ENCODE results near the gene LRIG2.

Gene LRIG2

DNA sequence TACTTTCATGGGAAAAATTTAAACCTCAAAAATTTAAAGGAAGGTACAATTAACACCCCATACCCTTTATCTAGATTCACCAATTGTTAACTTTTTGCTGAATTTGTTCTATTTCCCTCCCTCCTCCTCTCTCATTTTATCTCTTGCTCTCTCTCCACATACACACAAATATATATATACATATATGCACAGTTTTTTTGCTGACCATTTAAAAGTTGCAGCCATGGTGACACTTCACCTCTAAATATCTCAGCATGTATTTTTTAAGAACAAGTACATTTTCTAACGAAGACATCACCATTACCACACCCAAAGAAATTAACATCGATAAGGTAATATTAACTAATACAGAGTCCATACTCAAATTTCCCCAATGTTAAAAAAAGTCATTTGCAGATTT is 33.9 kb downstream of the LRIG2 start (continued):
- no peak for TF ChIP-seq ZNF830 (tag by site-specific recombination; IDR thresholded peaks at IDR 0.05; ENCODE audit: low read depth)

DNA sequence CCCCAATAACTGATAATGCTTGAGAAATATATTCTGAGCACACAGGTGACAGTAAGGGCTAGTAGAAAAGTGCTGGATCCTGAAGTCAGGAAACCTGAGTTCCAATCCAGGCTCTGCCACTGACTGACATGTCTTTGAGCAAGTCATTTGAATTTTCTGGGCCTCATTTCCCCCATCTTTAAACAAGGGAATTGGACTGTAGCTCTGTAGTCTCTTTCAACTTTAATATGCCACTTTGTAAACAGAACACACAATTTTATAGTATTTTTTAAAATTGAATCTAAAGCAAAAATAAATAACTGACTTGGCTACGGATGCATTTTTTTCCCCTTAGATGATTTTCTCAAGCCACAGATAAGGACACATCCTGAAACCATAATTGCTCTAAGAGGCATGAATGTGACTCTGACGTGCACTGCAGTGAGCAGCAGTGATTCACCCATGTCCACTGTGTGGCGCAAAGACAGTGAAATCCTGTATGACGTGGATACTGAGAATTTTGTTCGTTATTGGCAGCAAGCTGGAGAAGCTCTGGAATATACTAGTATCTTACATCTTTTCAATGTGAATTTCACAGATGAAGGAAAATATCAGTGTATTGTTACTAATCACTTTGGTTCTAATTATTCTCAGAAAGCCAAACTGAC is 37.0 kb downstream of the LRIG2 start:
- Histone ChIP-seq H3K4me3 (ENCODE audit: low read depth, low read length) (no peak overlapping the region), H3K36me3 (ENCODE audit: control insufficient read depth in 2 of 2, insufficient read depth in 1 of 2, low read length in 2 of 2) (peaks cover 63 to 82% of the 10 kb centered on the region in 2 experiments), H3K27ac (ENCODE audit: extremely low read depth, low read depth, low read length) (no peak overlapping the region), H3K4me1 (ENCODE audit: control insufficient read depth, insufficient read depth, low read length) (no peaks in the 10 kb centered on the region), H3K9me3 (ENCODE audit: control insufficient read depth, insufficient read depth, low read depth, low read length) (no peaks in the 10 kb centered on the region)
- CTCF ChIA-PET: interaction anchor here (0.6 to 0.8 kb wide), 2 partner anchors 27 to 116 kb away, joined by 3 read pairs; no protein-coding TSS in a partner anchor
- TF ChIP-seq, protein P1, sequence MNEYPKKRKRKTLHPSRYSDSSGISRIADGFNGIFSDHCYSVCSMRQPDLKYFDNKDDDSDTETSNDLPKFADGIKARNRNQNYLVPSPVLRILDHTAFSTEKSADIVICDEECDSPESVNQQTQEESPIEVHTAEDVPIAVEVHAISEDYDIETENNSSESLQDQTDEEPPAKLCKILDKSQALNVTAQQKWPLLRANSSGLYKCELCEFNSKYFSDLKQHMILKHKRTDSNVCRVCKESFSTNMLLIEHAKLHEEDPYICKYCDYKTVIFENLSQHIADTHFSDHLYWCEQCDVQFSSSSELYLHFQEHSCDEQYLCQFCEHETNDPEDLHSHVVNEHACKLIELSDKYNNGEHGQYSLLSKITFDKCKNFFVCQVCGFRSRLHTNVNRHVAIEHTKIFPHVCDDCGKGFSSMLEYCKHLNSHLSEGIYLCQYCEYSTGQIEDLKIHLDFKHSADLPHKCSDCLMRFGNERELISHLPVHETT (tag by site-specific recombination; IDR thresholded peaks at IDR 0.05): no peak
- TF ChIP-seq KLF16 (tag by site-specific recombination; IDR thresholded peaks at IDR 0.05): no peak
- no peak for TF ChIP-seq ZNF223 (tag by site-specific recombination; IDR thresholded peaks at IDR 0.05)
- no peak for TF ChIP-seq WT1 (tag by site-specific recombination; IDR thresholded peaks at IDR 0.05)
- no peak for TF ChIP-seq ZNF624 (tag by site-specific recombination; IDR thresholded peaks at IDR 0.05)
- TF ChIP-seq SCRT1 (tag by site-specific recombination; IDR thresholded peaks at IDR 0.05; ENCODE audit: borderline replicate concordance): no peak
- TF ChIP-seq ZBTB7A (tag by site-specific recombination; IDR thresholded peaks at IDR 0.05; ENCODE audit: low read depth): no peak
- no peak for TF ChIP-seq ZNF660 (tag by site-specific recombination; IDR thresholded peaks at IDR 0.05)
- no peak for TF ChIP-seq ZNF311 (tag by site-specific recombination; IDR thresholded peaks at IDR 0.05; ENCODE audit: borderline replicate concordance)
- no peak for TF ChIP-seq ZNF664 (tag by site-specific recombination; IDR thresholded peaks at IDR 0.05)
- TF ChIP-seq SALL2 (tag by site-specific recombination; IDR thresholded peaks at IDR 0.05; ENCODE audit: borderline replicate concordance): no peak
- no peak for TF ChIP-seq ZNF155 (tag by site-specific recombination; IDR thresholded peaks at IDR 0.05)
- TF ChIP-seq, protein P2, sequence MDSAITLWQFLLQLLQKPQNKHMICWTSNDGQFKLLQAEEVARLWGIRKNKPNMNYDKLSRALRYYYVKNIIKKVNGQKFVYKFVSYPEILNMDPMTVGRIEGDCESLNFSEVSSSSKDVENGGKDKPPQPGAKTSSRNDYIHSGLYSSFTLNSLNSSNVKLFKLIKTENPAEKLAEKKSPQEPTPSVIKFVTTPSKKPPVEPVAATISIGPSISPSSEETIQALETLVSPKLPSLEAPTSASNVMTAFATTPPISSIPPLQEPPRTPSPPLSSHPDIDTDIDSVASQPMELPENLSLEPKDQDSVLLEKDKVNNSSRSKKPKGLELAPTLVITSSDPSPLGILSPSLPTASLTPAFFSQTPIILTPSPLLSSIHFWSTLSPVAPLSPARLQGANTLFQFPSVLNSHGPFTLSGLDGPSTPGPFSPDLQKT (IDR thresholded peaks at IDR 0.05; ENCODE audit: borderline replicate concordance, low read depth, low read length): no peak
- TF ChIP-seq ZNF416 (tag by site-specific recombination; IDR thresholded peaks at IDR 0.05): no peak
- TF ChIP-seq ZNF623 (tag by site-specific recombination; IDR thresholded peaks at IDR 0.05): no peak
- POLR2A ChIA-PET: no interaction called here

DNA sequence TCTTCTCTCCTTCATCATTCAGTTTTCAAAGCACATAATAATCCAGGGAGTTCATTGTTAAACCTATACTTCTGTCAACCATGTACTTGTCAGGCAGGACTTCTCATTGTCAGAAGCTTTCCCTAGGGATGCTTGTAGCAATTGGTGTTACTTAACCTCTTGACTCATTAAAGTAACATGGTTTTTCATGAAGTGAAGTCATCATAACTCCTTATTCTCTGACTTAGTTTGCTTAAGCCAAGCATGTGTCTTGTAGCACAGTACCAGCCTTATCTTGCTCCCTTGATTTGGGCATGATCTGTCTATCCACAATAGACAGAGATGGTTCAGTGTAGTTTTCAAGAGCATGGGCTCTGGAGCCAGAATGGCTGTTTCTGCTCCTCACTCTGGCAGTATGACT is 45.3 kb downstream of the LRIG2 start:
- Histone ChIP-seq H3K27ac (ENCODE audit: extremely low read depth, low read depth, low read length) (no peak overlapping the region), H3K36me3 (ENCODE audit: control insufficient read depth in 2 of 2, insufficient read depth in 1 of 2, low read length in 2 of 2) (peaks cover 65 to 92% of the 10 kb centered on the region in 2 experiments), H3K9me3 (ENCODE audit: control insufficient read depth, insufficient read depth, low read depth, low read length) (no peaks in the 10 kb centered on the region), H3K4me3 (ENCODE audit: low read depth, low read length) (no peak overlapping the region), H3K4me1 (ENCODE audit: control insufficient read depth, insufficient read depth, low read length) (no peaks in the 10 kb centered on the region)
- ChIA-PET CTCF (interaction anchor here (0.5 kb wide), 1 partner anchor 1539 kb away, joined by 3 read pairs; no protein-coding TSS in a partner anchor), POLR2A (no interaction called here)
- no peak for TF ChIP-seq ZNF366 (tag by site-specific recombination; conservative IDR thresholded peaks at IDR 0.05)
- no peak for TF ChIP-seq ZNF776 (tag by site-specific recombination; IDR thresholded peaks at IDR 0.05; ENCODE audit: borderline replicate concordance)
- TF ChIP-seq, protein P3, sequence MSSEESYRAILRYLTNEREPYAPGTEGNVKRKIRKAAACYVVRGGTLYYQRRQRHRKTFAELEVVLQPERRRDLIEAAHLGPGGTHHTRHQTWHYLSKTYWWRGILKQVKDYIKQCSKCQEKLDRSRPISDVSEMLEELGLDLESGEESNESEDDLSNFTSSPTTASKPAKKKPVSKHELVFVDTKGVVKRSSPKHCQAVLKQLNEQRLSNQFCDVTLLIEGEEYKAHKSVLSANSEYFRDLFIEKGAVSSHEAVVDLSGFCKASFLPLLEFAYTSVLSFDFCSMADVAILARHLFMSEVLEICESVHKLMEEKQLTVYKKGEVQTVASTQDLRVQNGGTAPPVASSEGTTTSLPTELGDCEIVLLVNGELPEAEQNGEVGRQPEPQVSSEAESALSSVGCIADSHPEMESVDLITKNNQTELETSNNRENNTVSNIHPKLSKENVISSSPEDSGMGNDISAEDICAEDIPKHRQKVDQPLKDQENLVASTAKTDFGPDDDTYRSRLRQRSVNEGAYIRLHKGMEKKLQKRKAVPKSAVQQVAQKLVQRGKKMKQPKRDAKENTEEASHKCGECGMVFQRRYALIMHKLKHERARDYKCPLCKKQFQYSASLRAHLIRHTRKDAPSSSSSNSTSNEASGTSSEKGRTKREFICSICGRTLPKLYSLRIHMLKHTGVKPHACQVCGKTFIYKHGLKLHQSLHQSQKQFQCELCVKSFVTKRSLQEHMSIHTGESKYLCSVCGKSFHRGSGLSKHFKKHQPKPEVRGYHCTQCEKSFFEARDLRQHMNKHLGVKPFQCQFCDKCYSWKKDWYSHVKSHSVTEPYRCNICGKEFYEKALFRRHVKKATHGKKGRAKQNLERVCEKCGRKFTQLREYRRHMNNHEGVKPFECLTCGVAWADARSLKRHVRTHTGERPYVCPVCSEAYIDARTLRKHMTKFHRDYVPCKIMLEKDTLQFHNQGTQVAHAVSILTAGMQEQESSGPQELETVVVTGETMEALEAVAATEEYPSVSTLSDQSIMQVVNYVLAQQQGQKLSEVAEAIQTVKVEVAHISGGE (tag by site-specific recombination; conservative IDR thresholded peaks at IDR 0.05; ENCODE audit: low read depth): no peak
- TF ChIP-seq, protein P4, sequence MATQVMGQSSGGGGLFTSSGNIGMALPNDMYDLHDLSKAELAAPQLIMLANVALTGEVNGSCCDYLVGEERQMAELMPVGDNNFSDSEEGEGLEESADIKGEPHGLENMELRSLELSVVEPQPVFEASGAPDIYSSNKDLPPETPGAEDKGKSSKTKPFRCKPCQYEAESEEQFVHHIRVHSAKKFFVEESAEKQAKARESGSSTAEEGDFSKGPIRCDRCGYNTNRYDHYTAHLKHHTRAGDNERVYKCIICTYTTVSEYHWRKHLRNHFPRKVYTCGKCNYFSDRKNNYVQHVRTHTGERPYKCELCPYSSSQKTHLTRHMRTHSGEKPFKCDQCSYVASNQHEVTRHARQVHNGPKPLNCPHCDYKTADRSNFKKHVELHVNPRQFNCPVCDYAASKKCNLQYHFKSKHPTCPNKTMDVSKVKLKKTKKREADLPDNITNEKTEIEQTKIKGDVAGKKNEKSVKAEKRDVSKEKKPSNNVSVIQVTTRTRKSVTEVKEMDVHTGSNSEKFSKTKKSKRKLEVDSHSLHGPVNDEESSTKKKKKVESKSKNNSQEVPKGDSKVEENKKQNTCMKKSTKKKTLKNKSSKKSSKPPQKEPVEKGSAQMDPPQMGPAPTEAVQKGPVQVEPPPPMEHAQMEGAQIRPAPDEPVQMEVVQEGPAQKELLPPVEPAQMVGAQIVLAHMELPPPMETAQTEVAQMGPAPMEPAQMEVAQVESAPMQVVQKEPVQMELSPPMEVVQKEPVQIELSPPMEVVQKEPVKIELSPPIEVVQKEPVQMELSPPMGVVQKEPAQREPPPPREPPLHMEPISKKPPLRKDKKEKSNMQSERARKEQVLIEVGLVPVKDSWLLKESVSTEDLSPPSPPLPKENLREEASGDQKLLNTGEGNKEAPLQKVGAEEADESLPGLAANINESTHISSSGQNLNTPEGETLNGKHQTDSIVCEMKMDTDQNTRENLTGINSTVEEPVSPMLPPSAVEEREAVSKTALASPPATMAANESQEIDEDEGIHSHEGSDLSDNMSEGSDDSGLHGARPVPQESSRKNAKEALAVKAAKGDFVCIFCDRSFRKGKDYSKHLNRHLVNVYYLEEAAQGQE (tag by site-specific recombination; IDR thresholded peaks at IDR 0.05): no peak
- TF ChIP-seq KLF7 (tag by site-specific recombination; IDR thresholded peaks at IDR 0.05; ENCODE audit: borderline replicate concordance): no peak
- no peak for TF ChIP-seq ZNF341 (tag by site-specific recombination; IDR thresholded peaks at IDR 0.05; ENCODE audit: low read depth)

Data from HEK293 (cell line).